Nephron (organoid): Measurements from ENCODE around the gene RIMBP2.

Experiments used
- H3K27ac Mint-ChIP-seq, 3 experiments: 2 replicates each; pipeline ENCODE4 v1.8.0; 2020; ENCODE audit warnings: mixed read lengths in 3 of 3, mild to moderate bottlenecking in 2 of 3, moderate library complexity in 1 of 3
- H3K27me3 Mint-ChIP-seq: 2 replicates; pipeline ENCODE4 v1.8.0; 2021; ENCODE audit warnings: low read depth, mild to moderate bottlenecking, moderate library complexity, mixed read lengths
- H3K36me3 Mint-ChIP-seq: 2 replicates; pipeline ENCODE4 v1.8.0; 2020; ENCODE audit warnings: low read depth, mixed read lengths
- H3K4me1 Mint-ChIP-seq: 2 replicates; pipeline ENCODE4 v1.8.0; 2020; ENCODE audit warnings: mixed read lengths
- H3K4me3 Mint-ChIP-seq, 3 experiments: 2 replicates each; pipeline ENCODE4 v1.8.0; 2020; ENCODE audit warnings: mild to moderate bottlenecking in 3 of 3, mixed read lengths in 3 of 3, moderate library complexity in 2 of 3
- H3K9me3 Mint-ChIP-seq: 2 replicates; pipeline ENCODE4 v1.8.0; 2020; ENCODE audit warnings: mixed read lengths
- TF ChIP-seq, protein P1 (sequence below), 3 experiments: fragments of 200-600 bp; sonication (generic); IDR thresholded peaks; one replicate each; pipeline ENCODE4 v1.5.0; 2021; ENCODE audit warnings: antibody characterized with exemption in 3 of 3; ENCODE audit not compliant: unreplicated experiment in 3 of 3

The RIMBP2 gene

GRCh38 chr12:130438711-130439110 lies 277.4 kb downstream of the RIMBP2 start:
- H3K9me3 Mint-ChIP-seq, result peaks cover 16% of the 10 kb centered on the region
- H3K27ac Mint-ChIP-seq, result no peak overlapping the region
- H3K27me3 Mint-ChIP-seq, result no peaks in the 10 kb centered on the region
- H3K36me3 Mint-ChIP-seq, result peaks cover 34% of the 10 kb centered on the region
- TF ChIP-seq, protein P1, sequence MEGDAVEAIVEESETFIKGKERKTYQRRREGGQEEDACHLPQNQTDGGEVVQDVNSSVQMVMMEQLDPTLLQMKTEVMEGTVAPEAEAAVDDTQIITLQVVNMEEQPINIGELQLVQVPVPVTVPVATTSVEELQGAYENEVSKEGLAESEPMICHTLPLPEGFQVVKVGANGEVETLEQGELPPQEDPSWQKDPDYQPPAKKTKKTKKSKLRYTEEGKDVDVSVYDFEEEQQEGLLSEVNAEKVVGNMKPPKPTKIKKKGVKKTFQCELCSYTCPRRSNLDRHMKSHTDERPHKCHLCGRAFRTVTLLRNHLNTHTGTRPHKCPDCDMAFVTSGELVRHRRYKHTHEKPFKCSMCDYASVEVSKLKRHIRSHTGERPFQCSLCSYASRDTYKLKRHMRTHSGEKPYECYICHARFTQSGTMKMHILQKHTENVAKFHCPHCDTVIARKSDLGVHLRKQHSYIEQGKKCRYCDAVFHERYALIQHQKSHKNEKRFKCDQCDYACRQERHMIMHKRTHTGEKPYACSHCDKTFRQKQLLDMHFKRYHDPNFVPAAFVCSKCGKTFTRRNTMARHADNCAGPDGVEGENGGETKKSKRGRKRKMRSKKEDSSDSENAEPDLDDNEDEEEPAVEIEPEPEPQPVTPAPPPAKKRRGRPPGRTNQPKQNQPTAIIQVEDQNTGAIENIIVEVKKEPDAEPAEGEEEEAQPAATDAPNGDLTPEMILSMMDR (IDR thresholded peaks at IDR 0.05; ENCODE audit: unreplicated experiment in 3 of 3), result no peak
- no peaks in the 10 kb centered on the region for H3K4me1 Mint-ChIP-seq
- no peak overlapping the region for H3K4me3 Mint-ChIP-seq

- Mint-ChIP-seq H3K4me3 (no peak overlapping the region), H3K36me3 (peaks cover 34% of the 10 kb centered on the region), H3K9me3 (peaks cover 16% of the 10 kb centered on the region), H3K27ac (no peak overlapping the region), H3K4me1 (no peaks in the 10 kb centered on the region), H3K27me3 (no peaks in the 10 kb centered on the region)
- TF ChIP-seq, protein P1 (IDR thresholded peaks at IDR 0.05; ENCODE audit: unreplicated experiment in 3 of 3), result no peak
Observed at GRCh38 chr12:130438243-130438620, 277.9 kb downstream of the RIMBP2 start.

- Mint-ChIP-seq H3K36me3 (peaks cover 32% of the 10 kb centered on the region), H3K4me1 (no peaks in the 10 kb centered on the region), H3K27me3 (no peaks in the 10 kb centered on the region), H3K4me3 (no peak overlapping the region), H3K27ac (no peak overlapping the region), H3K9me3 (peaks cover 16% of the 10 kb centered on the region)
- TF ChIP-seq, protein P1 (IDR thresholded peaks at IDR 0.05; ENCODE audit: unreplicated experiment in 3 of 3), result no peak
Observed at GRCh38 chr12:130437555-130438242, 278.4 kb downstream of the RIMBP2 start.

- Mint-ChIP-seq H3K27me3 (no peaks in the 10 kb centered on the region), H3K36me3 (peaks cover 27% of the 10 kb centered on the region), H3K4me1 (no peaks in the 10 kb centered on the region), H3K27ac (no peak overlapping the region), H3K4me3 (no peak overlapping the region), H3K9me3 (peaks cover 21% of the 10 kb centered on the region)
- TF ChIP-seq, protein P1 (IDR thresholded peaks at IDR 0.05; ENCODE audit: unreplicated experiment in 3 of 3), result no peak
Observed at GRCh38 chr12:130436741-130437501, 279.2 kb downstream of the RIMBP2 start.

GRCh38 chr12:130435826-130436225 lies 280.3 kb downstream of the RIMBP2 start:
- Mint-ChIP-seq H3K36me3 (peaks cover 27% of the 10 kb centered on the region), H3K27ac (no peak overlapping the region), H3K27me3 (no peaks in the 10 kb centered on the region), H3K4me3 (no peak overlapping the region), H3K4me1 (no peaks in the 10 kb centered on the region), H3K9me3 (peaks cover 21% of the 10 kb centered on the region)
- TF ChIP-seq, protein P1 (IDR thresholded peaks at IDR 0.05; ENCODE audit: unreplicated experiment in 3 of 3), result no peak
